NCI-H1694 (cell line): Measurements from ENCODE around the gene TBL3.
"Not testable (repeated sequence)": the region's sequence is repeated elsewhere in the genome, so short reads cannot be mapped to it uniquely, and the experiment has no call there.

Source experiments
- DNase-seq: peaks from one replicate; lab custom pipeline; 2025; lab: John Stamatoyannopoulos, UW

TBL3 gene

GRCh38 chr16:1942810-1943726 lies 28.8 kb upstream of the TBL3 start, which contains the start of gene MSRB1:
MSRB1 (minus strand) TSS chr16:1943199; CDS start chr16:1943156, 43 bp downstream.
- peak; percentile 96 for DNase-seq

GRCh38 chr16:1944612-1945199 lies 27.1 kb upstream of the TBL3 start:
- no peak for DNase-seq

- DNase-seq, result no peak
Measured at GRCh38 chr16:1945559-1946391, 26.1 kb upstream of the TBL3 start.

GRCh38 chr16:1946495-1947368 lies 25.1 kb upstream of the TBL3 start:
- DNase-seq, result no peak

GRCh38 chr16:1947369-1947670 lies 24.5 kb upstream of the TBL3 start:
- DNase-seq, result no peak

- DNase-seq, result no peak
Measured at GRCh38 chr16:1949507-1949906, 22.3 kb upstream of the TBL3 start.

GRCh38 chr16:1950047-1950446 lies 21.8 kb upstream of the TBL3 start:
- DNase-seq, result no peak

GRCh38 chr16:1950559-1950958 lies 21.3 kb upstream of the TBL3 start:
- no peak for DNase-seq

GRCh38 chr16:1953734-1954133 lies 18.1 kb upstream of the TBL3 start:
- DNase-seq, result no peak

- DNase-seq, result not testable (repeated sequence)
Measured at GRCh38 chr16:1957434-1958142, 14.3 kb upstream of the TBL3 start.

GRCh38 chr16:1958143-1958491 lies 13.7 kb upstream of the TBL3 start:
- not testable (repeated sequence) for DNase-seq

GRCh38 chr16:1958715-1959268 lies 13.1 kb upstream of the TBL3 start:
- no peak for DNase-seq

- peak; percentile 53 for DNase-seq
Measured at GRCh38 chr16:1959269-1960039, 12.4 kb upstream of the TBL3 start, which contains the start of gene NDUFB10. NDUFB10 (plus strand) TSS chr16:1959538; CDS start chr16:1959625, 87 bp downstream.

- peak; percentile 76 for DNase-seq
Measured at GRCh38 chr16:1960665-1961630, 10.9 kb upstream of the TBL3 start.

GRCh38 chr16:1961651-1962067 lies 10.2 kb upstream of the TBL3 start:
- DNase-seq, result no peak

- not testable (repeated sequence) for DNase-seq
Measured at GRCh38 chr16:1962161-1963153, 9.4 kb upstream of the TBL3 start.

GRCh38 chr16:1963806-1964505 lies 7.9 kb upstream of the TBL3 start:
- DNase-seq, result no peak
